LHCN-M2 (cell line): ENCODE results near the gene HS6ST3. TPM values are rescaled to one million over a fixed set of nuclear protein-coding genes. Genes with fewer than 3 reads are reported as not detected.
"Not testable (repeated sequence)": the region's sequence is repeated elsewhere in the genome, so short reads cannot be mapped to it uniquely, and the experiment has no call there.

Experiments
- DNase-seq: peaks from one replicate; pipeline ENCODE4 v3.0.0-alpha.2; 2012; ENCODE audit warnings: low read depth
- total RNA-seq: library from RNA; depleted of rRNA; stranded (reverse); fragments of >200 nt; gene quantifications from 2 replicates; pipeline ENCODE4 v1.2.3, GENCODE V29; 2014

Gene HS6ST3
- total RNA-seq, 1 experiment from 2014 or later = not detected

- no peak for DNase-seq
Measured at GRCh38 chr13:96428911-96429310, 339.0 kb downstream of the HS6ST3 start.

GRCh38 chr13:96431044-96431581, 341.2 kb downstream of the HS6ST3 start:
- DNase-seq = no peak

- no peak for DNase-seq
Measured at GRCh38 chr13:96444676-96445075, 354.8 kb downstream of the HS6ST3 start.

GRCh38 chr13:96449920-96450319, 360.0 kb downstream of the HS6ST3 start:
- no peak for DNase-seq

GRCh38 chr13:96450326-96451020, 360.6 kb downstream of the HS6ST3 start:
- DNase-seq = no peak

GRCh38 chr13:96454466-96454865, 364.6 kb downstream of the HS6ST3 start:
- DNase-seq = no peak

GRCh38 chr13:96460609-96461008, 370.7 kb downstream of the HS6ST3 start:
- no peak for DNase-seq

GRCh38 chr13:96473526-96474180, 383.7 kb downstream of the HS6ST3 start:
- no peak for DNase-seq

GRCh38 chr13:96474181-96474557, 384.3 kb downstream of the HS6ST3 start:
- no peak for DNase-seq

- DNase-seq = no peak
Measured at GRCh38 chr13:96475103-96475502, 385.2 kb downstream of the HS6ST3 start.

GRCh38 chr13:96481482-96481881, 391.6 kb downstream of the HS6ST3 start:
- no peak for DNase-seq

GRCh38 chr13:96490496-96490989, 400.6 kb downstream of the HS6ST3 start:
- DNase-seq = no peak

GRCh38 chr13:96491103-96491502, 401.2 kb downstream of the HS6ST3 start:
- no peak for DNase-seq

- DNase-seq = no peak
Measured at GRCh38 chr13:96492766-96493165, 402.9 kb downstream of the HS6ST3 start.

GRCh38 chr13:96499656-96500055, 409.7 kb downstream of the HS6ST3 start:
- DNase-seq = no peak

- DNase-seq = no peak
Measured at GRCh38 chr13:96500953-96501352, 411.0 kb downstream of the HS6ST3 start.

- no peak for DNase-seq
Measured at GRCh38 chr13:96503481-96503880, 413.6 kb downstream of the HS6ST3 start.

- DNase-seq = no peak
Measured at GRCh38 chr13:96511587-96511986, 421.7 kb downstream of the HS6ST3 start.

GRCh38 chr13:96519380-96519779, 429.5 kb downstream of the HS6ST3 start:
- no peak for DNase-seq

GRCh38 chr13:96524398-96525020, 434.6 kb downstream of the HS6ST3 start:
- DNase-seq = not testable (repeated sequence)

GRCh38 chr13:96525715-96526114, 435.8 kb downstream of the HS6ST3 start:
- no peak for DNase-seq

- no peak for DNase-seq
Measured at GRCh38 chr13:96527497-96527896, 437.6 kb downstream of the HS6ST3 start.
